H1 (cell line): ENCODE results near the gene CHAD. TPM values are rescaled to one million over a fixed set of nuclear protein-coding genes. Genes with fewer than 3 reads are reported as not detected.

ENCODE experiments used
- CTCF ChIA-PET: fragments of 300-600 bp; sonication (Branson Sonifier 250); formaldehyde crosslinking; loops from one replicate; lab custom pipeline; 2021; ENCODE audit not compliant: partially characterized antibody; lab: Charles Lee
- POLR2A ChIA-PET: fragments of 300-600 bp; sonication (Branson Sonifier 250); formaldehyde crosslinking; loops from one replicate; lab custom pipeline; 2021; ENCODE audit warnings: inconsistent platforms; ENCODE audit not compliant: partially characterized antibody; lab: Charles Lee
- DNase-seq, 2 experiments: peaks; one replicate each; pipeline versions ENCODE4 v3.0.0 to v3.0.0-alpha.2; 2010 to 2022; ENCODE audit warnings: low spot score in 2 of 2, low read depth in 1 of 2, mixed read lengths in 1 of 2
- FAIRE-seq: peaks from 2 replicates; lab custom pipeline; 2011; peaks lifted over from hg19 to GRCh38; lab: Jason Lieb, UNC
- H2AFZ ChIP-seq: 2 replicates; pipeline ENCODE4 v1.8.1; 2012; ENCODE audit warnings: low read length, inconsistent platforms
- H2AK5ac ChIP-seq: 2 replicates; pipeline ENCODE4 v1.6.1; 2013; ENCODE audit warnings: low read depth, low read length
- H2BK120ac ChIP-seq: replicated peaks from 2 replicates; pipeline ENCODE3; 2013; ENCODE audit warnings: low read depth, low read length, inconsistent platforms
- H2BK12ac ChIP-seq: 2 replicates; pipeline ENCODE4 v1.6.1; 2013; ENCODE audit warnings: low read depth, low read length
- H2BK15ac ChIP-seq: 2 replicates; pipeline ENCODE4 v1.6.1; 2013; ENCODE audit warnings: low read length
- H2BK20ac ChIP-seq: 2 replicates; pipeline ENCODE4 v1.6.1; 2013; ENCODE audit warnings: low read length
- H2BK5ac ChIP-seq: 2 replicates; pipeline ENCODE4 v1.6.1; 2013; ENCODE audit warnings: low read depth, low read length
- H3K14ac ChIP-seq: 2 replicates; pipeline ENCODE4 v1.6.1; 2013; ENCODE audit warnings: inconsistent platforms; ENCODE audit not compliant: insufficient read length
- H3K18ac ChIP-seq: 2 replicates; pipeline ENCODE4 v1.6.1; 2013; ENCODE audit warnings: low read length; ENCODE audit errors: extremely low read depth
- H3K23ac ChIP-seq: 2 replicates; pipeline ENCODE4 v1.6.1; 2013; ENCODE audit warnings: inconsistent platforms; ENCODE audit not compliant: insufficient read length
- H3K23me2 ChIP-seq: 2 replicates; pipeline ENCODE4 v1.6.1; 2013; ENCODE audit warnings: low read depth, low read length
- H3K27ac ChIP-seq: 2 replicates; pipeline ENCODE4 v1.6.1; 2011; ENCODE audit warnings: low read depth, low read length, inconsistent platforms
- H3K27me3 ChIP-seq, 4 experiments: replicated peaks in 1 of 4; 1 replicate in 1 of 4; 2 replicates in 3 of 4; pipeline versions ENCODE4 v1.6.1 to v1.8.1; 2011 to 2013; ENCODE audit warnings: low read length in 3 of 4, mild to moderate bottlenecking in 3 of 4, inconsistent platforms in 2 of 4, mixed read lengths in 2 of 4, moderate library complexity in 1 of 4; ENCODE audit not compliant: control insufficient read depth in 3 of 4, insufficient read depth in 3 of 4; ENCODE audit errors: extremely low read depth in 1 of 4
- H3K36me3 ChIP-seq, 4 experiments: 2 replicates each; pipeline versions ENCODE4 v1.6.1 to v1.8.1; 2011 to 2013; ENCODE audit warnings: mild to moderate bottlenecking in 4 of 4, low read length in 3 of 4, moderate library complexity in 2 of 4, control low read depth in 1 of 4, inconsistent platforms in 1 of 4; ENCODE audit not compliant: insufficient read depth in 4 of 4, control insufficient read depth in 2 of 4
- H3K4ac ChIP-seq: replicated peaks from 2 replicates; pipeline ENCODE3; 2013; ENCODE audit warnings: low read length, low read depth, mixed read lengths, inconsistent platforms; ENCODE audit not compliant: insufficient read length
- H3K4me1 ChIP-seq, 4 experiments: replicated peaks in 1 of 4; 1 replicate in 1 of 4; 2 replicates in 3 of 4; pipeline versions ENCODE4 v1.6.1 to v1.8.1; 2011 to 2013; ENCODE audit warnings: low read length in 3 of 4, inconsistent platforms in 2 of 4, mixed read lengths in 1 of 4; ENCODE audit not compliant: insufficient read depth in 4 of 4, control insufficient read depth in 3 of 4
- H3K4me2 ChIP-seq, 2 experiments: 2 replicates each; pipeline versions ENCODE4 v1.6.1 to v1.8.1; 2011 to 2013; ENCODE audit warnings: low read depth in 2 of 2, low read length in 2 of 2, control low read depth in 1 of 2, inconsistent platforms in 1 of 2, mild to moderate bottlenecking in 1 of 2; ENCODE audit not compliant: insufficient read depth in 1 of 2
- H3K4me3 ChIP-seq, 4 experiments: fragments of 200-600, 300-600 bp in 1 of 4; sonication (generic), shearing (Covaris generic), sonication (Bioruptor Twin) in 1 of 4; 2 replicates each; pipeline versions ENCODE4 v1.5.1 to v1.8.1; 2011 to 2016; ENCODE audit warnings: low read length in 4 of 4, low read depth in 3 of 4, control low read depth in 2 of 4, inconsistent platforms in 2 of 4, mild to moderate bottlenecking in 2 of 4, mixed read lengths in 1 of 4, moderate library complexity in 1 of 4; ENCODE audit not compliant: insufficient read depth in 2 of 4; ENCODE audit errors: extremely low read depth in 1 of 4
- H3K56ac ChIP-seq: replicated peaks from 2 replicates; pipeline ENCODE3; 2013; ENCODE audit warnings: low read depth, mild to moderate bottlenecking, mixed read lengths, low read length, inconsistent platforms; ENCODE audit not compliant: insufficient read length
- H3K79me1 ChIP-seq: 2 replicates; pipeline ENCODE4 v1.6.1; 2013; ENCODE audit warnings: low read depth, low read length, control low read depth
- H3K79me2 ChIP-seq, 2 experiments: 2 replicates each; pipeline versions ENCODE4 v1.6.1 to v1.8.1; 2012 to 2013; ENCODE audit warnings: low read length in 2 of 2, mild to moderate bottlenecking in 2 of 2, inconsistent platforms in 1 of 2; ENCODE audit not compliant: insufficient read depth in 2 of 2, control insufficient read depth in 1 of 2
- H3K9ac ChIP-seq, 4 experiments: replicated peaks in 1 of 4; 1 replicate in 1 of 4; 2 replicates in 3 of 4; pipeline versions ENCODE4 v1.6.1 to v1.8.1; 2011 to 2013; ENCODE audit warnings: low read depth in 3 of 4, low read length in 3 of 4, control low read depth in 2 of 4, mild to moderate bottlenecking in 2 of 4, moderate library complexity in 2 of 4, inconsistent platforms in 1 of 4; ENCODE audit errors: extremely low read depth in 1 of 4
- H3K9me3 ChIP-seq, 2 experiments: 2 replicates each; pipeline versions ENCODE4 v1.6.1 to v1.8.1; 2012 to 2013; ENCODE audit warnings: mild to moderate bottlenecking in 2 of 2, moderate library complexity in 2 of 2, control low read depth in 1 of 2, inconsistent platforms in 1 of 2, low read depth in 1 of 2, low read length in 1 of 2, mixed read lengths in 1 of 2; ENCODE audit not compliant: insufficient read depth in 2 of 2
- H4K20me1 ChIP-seq, 2 experiments: replicated peaks in 1 of 2; 2 replicates each; pipeline versions ENCODE3 to v1.8.1; 2011 to 2013; ENCODE audit warnings: inconsistent platforms in 2 of 2, low read length in 2 of 2, mild to moderate bottlenecking in 1 of 2; ENCODE audit not compliant: insufficient read depth in 2 of 2, control insufficient read depth in 1 of 2
- H4K5ac ChIP-seq: 2 replicates; pipeline ENCODE4 v1.6.1; 2013; ENCODE audit warnings: low read length, low read depth, mixed read lengths, inconsistent platforms; ENCODE audit not compliant: insufficient read length
- H4K8ac ChIP-seq: 2 replicates; pipeline ENCODE4 v1.8.0; 2013; ENCODE audit warnings: mild to moderate bottlenecking, moderate library complexity, low read length, inconsistent platforms; ENCODE audit not compliant: insufficient read depth; ENCODE audit errors: extremely low read depth
- H4K91ac ChIP-seq: replicated peaks from 2 replicates; pipeline ENCODE3; 2013; ENCODE audit warnings: low read length, mixed read lengths, inconsistent platforms; ENCODE audit not compliant: insufficient read length
- CREB1 ChIP-seq: IDR thresholded peaks from 2 replicates; pipeline ENCODE4 v1.6.1; 2012; ENCODE audit warnings: inconsistent platforms
- KDM1A ChIP-seq: fragments of 200-600, 300-600 bp; sonication (generic); IDR thresholded peaks from 2 replicates; pipeline ENCODE4 v1.7.1; 2016; ENCODE audit warnings: mild to moderate bottlenecking, low read length, borderline replicate concordance
- NRF1 ChIP-seq: IDR thresholded peaks from 2 replicates; pipeline ENCODE4 v1.6.1; 2011; ENCODE audit warnings: mild to moderate bottlenecking, low read depth, low read length, improper control_type of control experiment
- POLR2A ChIP-seq, 2 experiments: IDR thresholded peaks; 1 replicate in 1 of 2; 2 replicates in 1 of 2; pipeline ENCODE4 v1.6.1; 2011; ENCODE audit warnings: low read depth in 2 of 2, low read length in 2 of 2, mild to moderate bottlenecking in 2 of 2; ENCODE audit errors: control extremely low read depth in 1 of 2
- RFX5 ChIP-seq: IDR thresholded peaks from 2 replicates; pipeline ENCODE4 v1.6.1; 2011; ENCODE audit warnings: low read depth, low read length, improper control_type of control experiment, borderline replicate concordance
- RXRA ChIP-seq: IDR thresholded peaks from 2 replicates; pipeline ENCODE4 v1.6.1; 2011; ENCODE audit warnings: low read depth, mild to moderate bottlenecking, low read length, moderate library complexity; ENCODE audit not compliant: insufficient read depth
- TAF7 ChIP-seq: optimal IDR thresholded peaks from 2 replicates; pipeline ENCODE3; 2011; ENCODE audit warnings: low read depth, mild to moderate bottlenecking, inconsistent platforms, low read length, moderate library complexity, borderline replicate concordance
- YY1 ChIP-seq: IDR thresholded peaks from 2 replicates; pipeline ENCODE4 v1.6.1; 2011; ENCODE audit warnings: low read depth, mild to moderate bottlenecking, low read length
- WGBS, 2 experiments: shearing (Covaris generic) in 1 of 2; methylation state at CpG; one replicate each; pipeline versions ENCODE4 v1.1.6 to v1.1.7; 2013 to 2015; ENCODE audit warnings: low lambda C conversion rate in 2 of 2, mixed read lengths in 2 of 2, inconsistent platforms in 1 of 2, low coverage in 1 of 2, missing lambda C conversion rate in 1 of 2; ENCODE audit not compliant: insufficient replicate concordance in 2 of 2, insufficient coverage in 1 of 2, insufficient read length in 1 of 2; ENCODE audit errors: extremely low coverage in 1 of 2, missing lambda C conversion rate in 1 of 2; 5-methylcytosine and 5-hydroxymethylcytosine counted together
- polyA plus RNA-seq, 7 experiments: library from polyadenylated mRNA; depleted of rRNA in 3 of 7; stranded (reverse) in 5 of 7; unstranded in 2 of 7; fragments of >200 nt in 5 of 7; fragments of 200-250 nt in 2 of 7; gene quantifications; 1 replicate in 5 of 7; 2 replicates in 1 of 7; 4 replicates in 1 of 7; pipeline versions ENCODE4 v1.2.1 to v1.2.3, GENCODE V29; 2011 to 2013; ENCODE audit warnings: missing spikeins in 2 of 7, mixed read lengths in 2 of 7
- total RNA-seq: library from RNA; stranded (reverse); fragmentation: NEBNext Ultra II Directional; extraction: Animal tissue kit (Norgen Biotek cat#: 25700); gene quantifications from 2 replicates; pipeline ENCODE4 v1.2.1, GENCODE V29; 2021

Gene CHAD
- total and polyA plus RNA-seq, 2 of the 8 experiments (the other 6 are each of a cell fraction or from before 2014, with no cell fraction given) = 0.03 TPM; not detected in 1

DNA sequence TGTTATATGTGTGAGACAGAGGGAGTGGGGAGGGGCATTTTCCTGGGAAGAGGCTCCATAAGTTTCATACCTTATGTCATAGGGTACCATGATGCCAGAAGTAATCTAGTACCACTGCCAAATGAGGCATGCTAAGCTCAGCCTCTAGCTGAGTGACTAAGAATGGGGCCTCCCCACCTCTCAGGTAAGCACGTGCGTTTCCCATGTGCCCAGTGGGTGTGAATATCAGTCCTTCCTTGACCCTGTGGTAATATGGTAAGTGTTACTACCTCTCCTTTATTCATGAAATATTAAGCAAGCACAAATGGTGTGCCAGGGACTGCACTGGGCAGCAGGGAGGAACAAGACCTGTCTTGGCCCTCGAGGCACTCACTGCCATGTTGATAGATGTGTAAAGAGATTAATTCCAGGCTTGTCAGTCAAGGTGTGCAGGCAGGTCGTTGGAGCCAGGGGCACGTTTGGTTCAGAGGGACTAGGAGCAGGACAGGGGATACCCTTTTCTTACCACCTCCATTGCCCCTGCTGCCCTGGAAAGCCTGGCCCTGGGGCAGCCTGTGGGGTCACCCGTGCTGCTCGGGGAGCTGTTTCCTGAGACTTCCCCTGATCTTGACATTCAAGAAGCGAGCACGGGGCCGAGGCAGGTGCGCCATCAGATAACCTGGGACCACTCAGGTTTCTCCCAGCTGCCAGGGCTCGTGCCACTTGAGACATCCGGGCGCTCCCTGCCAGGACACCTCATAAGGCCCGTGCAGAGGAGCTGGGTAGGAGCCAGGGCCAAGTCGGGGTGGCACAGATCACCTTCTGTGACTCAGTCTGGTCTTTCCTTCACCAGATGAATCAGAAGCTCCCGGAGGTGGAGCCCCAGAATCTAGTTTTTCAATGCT, 18.8 kb upstream of the CHAD start:
- no peak overlapping the region for H4K91ac ChIP-seq
- H3K79me2 ChIP-seq = no peaks in the 10 kb centered on the region
- no peak for FAIRE-seq
- H3K4me1 ChIP-seq = peaks cover 0 to 2% (median 0%) of the 10 kb centered on the region in 4 experiments; a peak in 2 of 7 replicates
- no peaks in the 10 kb centered on the region for H3K23me2 ChIP-seq
- H2BK15ac ChIP-seq = no peak overlapping the region
- H3K56ac ChIP-seq = no peak overlapping the region
- H4K5ac ChIP-seq = no peak overlapping the region
- H3K4me3 ChIP-seq = no peak overlapping the region
- no peak overlapping the region for H4K8ac ChIP-seq
- H3K14ac ChIP-seq = no peak overlapping the region
- no peak overlapping the region for H3K18ac ChIP-seq
- TF ChIP-seq NRF1 (no peak), POLR2A (IDR thresholded peaks at IDR 0.05; ENCODE audit: control extremely low read depth in 1 of 2, low read depth in 2 of 2, low read length in 2 of 2) (no peak), KDM1A (no peak), RXRA (no peak), TAF7 (no peak), RFX5 (no peak), CREB1 (no peak), YY1 (no peak)
- TF ChIP-seq, all 59 proteins: peak for 0
- Histone ChIP-seq H2BK12ac (no peak overlapping the region), H3K4me2 (no peak overlapping the region), H3K27ac (no peak overlapping the region), H2BK5ac (no peak overlapping the region), H3K9ac (no peak overlapping the region), H3K4ac (no peak overlapping the region), H2BK120ac (no peak overlapping the region), H3K23ac (no peak overlapping the region), H2AFZ (no peak overlapping the region), H3K9me3 (no peaks in the 10 kb centered on the region), H2AK5ac (no peak overlapping the region), H3K36me3 (peaks cover 0 to 13% (median 6%) of the 10 kb centered on the region in 4 experiments; a peak in 4 of 8 replicates), H3K79me1 (no peaks in the 10 kb centered on the region), H3K27me3 (no peaks in the 10 kb centered on the region), H4K20me1 (no peaks in the 10 kb centered on the region), H2BK20ac (no peak overlapping the region)
- POLR2A ChIA-PET = interaction anchor here (0.7 to 1.2 kb wide), 5 partner anchors 8 to 75 kb away, joined by 3 to 5 read pairs (median 3); no protein-coding TSS in a partner anchor
- CTCF ChIA-PET = interaction anchor here (0.7 to 9.2 kb wide), 13 partner anchors 8 to 138 kb away, joined by 3 to 116 read pairs (median 4); partner anchors contain the start of gene EPN3
- no peak for DNase-seq
- WGBS, 2 experiments = 87% methylated on average over 17 of the region's 17 CpGs; no CpG with 5 or more reads in 1 of the 2 experiments
